ENCODE data around the gene DENND4B. TPM values are rescaled to one million over a fixed set of nuclear protein-coding genes. Genes with fewer than 3 reads are reported as not detected.

Gene DENND4B
- total and polyA plus RNA-seq, 9 of the 15 experiments (the other 6 are each of a cell fraction or from before 2014, with no cell fraction given), result 9.5 to 80.5 (median 23.1) TPM

GRCh38 chr1:153991151-153991630 is 44.7 kb upstream of the DENND4B start (continued):
- TF ChIP-seq ZNF407 (IDR thresholded peaks at IDR 0.05; ENCODE audit: low read depth) (0 out of 2 replicates have a peak, but pooled peaks have one; percentile 23), E4F1 (CRISPR knock-in tag; IDR thresholded peaks at IDR 0.05; ENCODE audit: borderline replicate concordance) (no peak), TAF1 (IDR thresholded peaks at IDR 0.05; ENCODE audit: control insufficient read depth, extremely low read depth, insufficient read depth, low read length, severe bottlenecking) (no peak), HNRNPUL1 (IDR thresholded peaks at IDR 0.05; ENCODE audit: low read length) (no peak), CHD1 (IDR thresholded peaks at IDR 0.05; ENCODE audit: low read length) (peak; percentile 97), UBTF (IDR thresholded peaks at IDR 0.05; ENCODE audit: borderline replicate concordance in 1 of 2, low read depth in 2 of 2, low read length in 2 of 2) (no peak), NKRF (IDR thresholded peaks at IDR 0.05; ENCODE audit: borderline replicate concordance) (0 out of 2 replicates have a peak, but pooled peaks have one; percentile 14), KHSRP (IDR thresholded peaks at IDR 0.05) (0 out of 2 replicates have a peak, but pooled peaks have one; percentile 31)

Measured in K562 (cell line).